ENCODE data around the gene PDE4D.

DNA sequence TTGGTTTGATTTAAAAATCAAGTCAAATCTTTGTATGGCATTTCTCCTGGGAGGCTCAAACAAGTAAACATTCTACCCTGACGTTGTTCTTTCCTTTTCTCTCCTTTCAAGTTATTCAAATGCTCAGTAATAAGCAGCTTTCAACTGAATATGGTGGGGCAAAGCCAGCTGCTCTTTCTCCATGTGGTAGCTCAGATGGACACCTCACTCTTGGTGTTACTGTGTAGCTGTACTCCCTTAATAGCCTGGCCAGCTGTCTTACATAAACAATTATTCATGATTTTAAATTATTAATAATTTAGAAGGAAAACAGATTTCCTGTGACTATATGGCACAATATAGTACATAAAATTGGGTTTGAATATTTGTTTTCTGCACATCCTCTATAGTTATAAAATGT, 165.2 kb downstream of the PDE4D start:
- TF ChIP-seq, protein P1, sequence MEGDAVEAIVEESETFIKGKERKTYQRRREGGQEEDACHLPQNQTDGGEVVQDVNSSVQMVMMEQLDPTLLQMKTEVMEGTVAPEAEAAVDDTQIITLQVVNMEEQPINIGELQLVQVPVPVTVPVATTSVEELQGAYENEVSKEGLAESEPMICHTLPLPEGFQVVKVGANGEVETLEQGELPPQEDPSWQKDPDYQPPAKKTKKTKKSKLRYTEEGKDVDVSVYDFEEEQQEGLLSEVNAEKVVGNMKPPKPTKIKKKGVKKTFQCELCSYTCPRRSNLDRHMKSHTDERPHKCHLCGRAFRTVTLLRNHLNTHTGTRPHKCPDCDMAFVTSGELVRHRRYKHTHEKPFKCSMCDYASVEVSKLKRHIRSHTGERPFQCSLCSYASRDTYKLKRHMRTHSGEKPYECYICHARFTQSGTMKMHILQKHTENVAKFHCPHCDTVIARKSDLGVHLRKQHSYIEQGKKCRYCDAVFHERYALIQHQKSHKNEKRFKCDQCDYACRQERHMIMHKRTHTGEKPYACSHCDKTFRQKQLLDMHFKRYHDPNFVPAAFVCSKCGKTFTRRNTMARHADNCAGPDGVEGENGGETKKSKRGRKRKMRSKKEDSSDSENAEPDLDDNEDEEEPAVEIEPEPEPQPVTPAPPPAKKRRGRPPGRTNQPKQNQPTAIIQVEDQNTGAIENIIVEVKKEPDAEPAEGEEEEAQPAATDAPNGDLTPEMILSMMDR (IDR thresholded peaks at IDR 0.05): no peak
- TF ChIP-seq POLR2A (IDR thresholded peaks at IDR 0.05): no peak

Data from right lobe of liver (tissue), 4 donors.